HG03159 (cell line): ENCODE data around the gene MYZAP.

Source experiments
- ATAC-seq: cut with Tn5 transposase; IDR thresholded peaks from one replicate; pipeline ENCODE4 v1.9.1; 2021; ENCODE audit warnings: mild to moderate bottlenecking, moderate library complexity; ENCODE audit not compliant: unreplicated experiment

The MYZAP gene

GRCh38 chr15:57734860-57735259, 143.2 kb downstream of the MYZAP start:
- ATAC-seq: no peak
